Gastrocnemius medialis (tissue), 4 donors: ENCODE data around the gene SLC25A21.

Experiments
- POLR2A ChIP-seq, 2 donors: fragments of 450-650 bp; IDR thresholded peaks; one replicate each; pipeline ENCODE4 v1.6.1; 2017; ENCODE audit warnings: antibody characterized with exemption in 2 of 2, mild to moderate bottlenecking in 2 of 2, moderate library complexity in 2 of 2
- TF ChIP-seq, protein P1 (sequence below), 5 experiments: fragments of 450-650 bp in 3 of 5; fragments of 200-600 bp in 2 of 5; sonication (generic) in 2 of 5; IDR thresholded peaks in 4 of 5; conservative IDR thresholded peaks in 1 of 5; 1 replicate in 4 of 5; 2 replicates in 1 of 5; pipeline ENCODE4 v1.5.1; 2016 to 2019; ENCODE audit warnings: antibody characterized with exemption in 5 of 5, mild to moderate bottlenecking in 3 of 5, moderate library complexity in 3 of 5

- TF ChIP-seq, protein P1, sequence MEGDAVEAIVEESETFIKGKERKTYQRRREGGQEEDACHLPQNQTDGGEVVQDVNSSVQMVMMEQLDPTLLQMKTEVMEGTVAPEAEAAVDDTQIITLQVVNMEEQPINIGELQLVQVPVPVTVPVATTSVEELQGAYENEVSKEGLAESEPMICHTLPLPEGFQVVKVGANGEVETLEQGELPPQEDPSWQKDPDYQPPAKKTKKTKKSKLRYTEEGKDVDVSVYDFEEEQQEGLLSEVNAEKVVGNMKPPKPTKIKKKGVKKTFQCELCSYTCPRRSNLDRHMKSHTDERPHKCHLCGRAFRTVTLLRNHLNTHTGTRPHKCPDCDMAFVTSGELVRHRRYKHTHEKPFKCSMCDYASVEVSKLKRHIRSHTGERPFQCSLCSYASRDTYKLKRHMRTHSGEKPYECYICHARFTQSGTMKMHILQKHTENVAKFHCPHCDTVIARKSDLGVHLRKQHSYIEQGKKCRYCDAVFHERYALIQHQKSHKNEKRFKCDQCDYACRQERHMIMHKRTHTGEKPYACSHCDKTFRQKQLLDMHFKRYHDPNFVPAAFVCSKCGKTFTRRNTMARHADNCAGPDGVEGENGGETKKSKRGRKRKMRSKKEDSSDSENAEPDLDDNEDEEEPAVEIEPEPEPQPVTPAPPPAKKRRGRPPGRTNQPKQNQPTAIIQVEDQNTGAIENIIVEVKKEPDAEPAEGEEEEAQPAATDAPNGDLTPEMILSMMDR (IDR thresholded peaks at IDR 0.05 in 4 of 5, conservative IDR thresholded peaks at IDR 0.05 in 1 of 5), result no peak
- no peak for TF ChIP-seq POLR2A (IDR thresholded peaks at IDR 0.05)
These were observed 314.5 kb downstream of the SLC25A21 start for GRCh38 chr14:36857842-36858445.
